Neuronal stem cell (in vitro differentiated cells): ENCODE results near the gene CKAP2L.
A peak's percentile ranks its signal among the peaks of the same experiment; 100 is the strongest.
"Not testable (repeated sequence)": the region's sequence is repeated elsewhere in the genome, so short reads cannot be mapped to it uniquely, and the experiment has no call there.

Experiments used
- DNase-seq: peaks from one replicate; pipeline ENCODE4 v3.0.0-alpha.2; 2013; ENCODE audit warnings: low spot score
- H2AFZ ChIP-seq: one replicate; pipeline ENCODE4 v1.6.1; 2013; ENCODE audit warnings: mild to moderate bottlenecking, low read length, inconsistent platforms
- H2AK5ac ChIP-seq: 2 replicates; pipeline ENCODE4 v1.6.1; 2013; ENCODE audit warnings: low read depth, mild to moderate bottlenecking, inconsistent platforms, low read length, moderate library complexity, mixed read lengths
- H2BK120ac ChIP-seq: 2 replicates; pipeline ENCODE4 v1.6.1; 2013; ENCODE audit warnings: low read depth, mild to moderate bottlenecking, inconsistent platforms, low read length, moderate library complexity, mixed read lengths
- H2BK12ac ChIP-seq: one replicate; pipeline ENCODE4 v1.6.1; 2013; ENCODE audit warnings: low read length, inconsistent platforms
- H2BK15ac ChIP-seq: 2 replicates; pipeline ENCODE4 v1.6.1; 2013; ENCODE audit warnings: mild to moderate bottlenecking, low read length, inconsistent platforms, mixed read lengths
- H2BK5ac ChIP-seq: one replicate; pipeline ENCODE4 v1.6.1; 2013; ENCODE audit warnings: inconsistent platforms, mild to moderate bottlenecking, low read length, moderate library complexity
- H3K14ac ChIP-seq: one replicate; pipeline ENCODE4 v1.6.1; 2013; ENCODE audit warnings: low read length, inconsistent platforms
- H3K18ac ChIP-seq: 2 replicates; pipeline ENCODE4 v1.6.1; 2013; ENCODE audit warnings: low read length, inconsistent platforms
- H3K23ac ChIP-seq: 2 replicates; pipeline ENCODE4 v1.6.1; 2013; ENCODE audit warnings: low read depth, mild to moderate bottlenecking, mixed read lengths, low read length, inconsistent platforms; ENCODE audit not compliant: poor library complexity
- H3K27ac ChIP-seq: replicated peaks from 3 replicates; pipeline ENCODE4 v1.5.1; 2013; ENCODE audit warnings: low read length, inconsistent platforms
- H3K27me3 ChIP-seq, 3 experiments: 2 replicates each; pipeline ENCODE4 v1.6.1; 2013; ENCODE audit warnings: low read length in 3 of 3, mild to moderate bottlenecking in 2 of 3, inconsistent platforms in 1 of 3, low read depth in 1 of 3, mixed read lengths in 1 of 3, moderate library complexity in 1 of 3; ENCODE audit not compliant: control insufficient read depth in 3 of 3, insufficient read depth in 3 of 3
- H3K36me3 ChIP-seq, 2 donors: replicated peaks in 1 of 2; 2 replicates each; pipeline ENCODE4 v1.6.1; 2013; ENCODE audit warnings: low read length in 2 of 2; ENCODE audit not compliant: control insufficient read depth in 2 of 2, insufficient read depth in 2 of 2
- H3K4ac ChIP-seq: 2 replicates; pipeline ENCODE4 v1.6.1; 2013; ENCODE audit warnings: inconsistent platforms, mild to moderate bottlenecking, low read length, moderate library complexity
- H3K4me1 ChIP-seq, 2 donors: 1 replicate in 1 of 2; 2 replicates in 1 of 2; pipeline ENCODE4 v1.6.1; 2013; ENCODE audit warnings: low read length in 2 of 2, low read depth in 1 of 2; ENCODE audit not compliant: control insufficient read depth in 2 of 2, insufficient read depth in 1 of 2
- H3K4me2 ChIP-seq: one replicate; pipeline ENCODE4 v1.6.1; 2013; ENCODE audit warnings: mild to moderate bottlenecking, low read length, inconsistent platforms; ENCODE audit not compliant: insufficient read depth, poor library complexity, severe bottlenecking
- H3K4me3 ChIP-seq, 2 donors: 2 replicates each; pipeline ENCODE4 v1.5.1; 2013; ENCODE audit warnings: low read length in 2 of 2, mild to moderate bottlenecking in 2 of 2, inconsistent platforms in 1 of 2, moderate library complexity in 1 of 2
- H3K79me1 ChIP-seq: one replicate; pipeline ENCODE4 v1.6.1; 2013; ENCODE audit warnings: low read depth, mild to moderate bottlenecking, inconsistent platforms, low read length, moderate library complexity
- H3K9ac ChIP-seq: one replicate; pipeline ENCODE4 v1.6.1; 2013; ENCODE audit warnings: mild to moderate bottlenecking, low read depth, low read length, inconsistent platforms; ENCODE audit not compliant: poor library complexity
- H3K9me3 ChIP-seq, 2 donors: replicated peaks in 1 of 2; 2 replicates each; pipeline versions ENCODE3 to v1.6.1; 2013; ENCODE audit warnings: low read length in 2 of 2, mild to moderate bottlenecking in 2 of 2, inconsistent platforms in 1 of 2, low read depth in 1 of 2, mixed read lengths in 1 of 2, moderate library complexity in 1 of 2; ENCODE audit not compliant: control insufficient read depth in 2 of 2, insufficient read depth in 1 of 2
- H4K8ac ChIP-seq: one replicate; pipeline ENCODE4 v1.6.1; 2013; ENCODE audit warnings: low read depth, mild to moderate bottlenecking, inconsistent platforms, low read length, moderate library complexity
- H4K91ac ChIP-seq: one replicate; pipeline ENCODE4 v1.6.1; 2013; ENCODE audit warnings: low read length, low read depth, mild to moderate bottlenecking, inconsistent platforms; ENCODE audit not compliant: poor library complexity
- WGBS, 2 donors: extraction: QIAGEN DNeasy Blood & Tissue Kit; methylation state at CpG; one replicate each; pipeline ENCODE4 v1.1.7; 2013; ENCODE audit warnings: missing lambda C conversion rate in 2 of 2, mixed read lengths in 1 of 2; ENCODE audit not compliant: insufficient read length in 2 of 2, insufficient replicate concordance in 1 of 2; ENCODE audit errors: extremely low coverage in 2 of 2; 5-methylcytosine and 5-hydroxymethylcytosine counted together

CKAP2L gene

DNA sequence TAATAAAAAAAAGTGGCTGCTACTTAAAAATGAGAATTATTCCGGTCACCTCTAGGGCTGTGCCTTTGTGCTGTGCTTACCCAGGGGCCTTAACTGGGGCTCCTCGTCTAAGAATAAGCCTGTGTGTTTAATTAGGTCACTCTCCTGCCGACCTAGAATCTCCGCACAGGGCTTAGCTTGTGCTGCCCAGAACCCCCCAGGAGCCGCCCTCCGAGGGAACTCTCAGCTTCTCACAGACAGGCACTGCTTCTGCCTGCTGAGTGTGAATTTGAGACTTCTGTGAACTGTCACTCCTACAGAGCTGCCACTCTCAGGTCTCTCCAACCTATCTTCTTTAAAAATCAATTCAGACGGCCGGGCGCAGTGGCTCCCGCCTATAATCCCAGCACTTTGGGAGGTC, 55.4 kb downstream of the CKAP2L start:
- H4K8ac ChIP-seq, result no peak overlapping the region

DNA sequence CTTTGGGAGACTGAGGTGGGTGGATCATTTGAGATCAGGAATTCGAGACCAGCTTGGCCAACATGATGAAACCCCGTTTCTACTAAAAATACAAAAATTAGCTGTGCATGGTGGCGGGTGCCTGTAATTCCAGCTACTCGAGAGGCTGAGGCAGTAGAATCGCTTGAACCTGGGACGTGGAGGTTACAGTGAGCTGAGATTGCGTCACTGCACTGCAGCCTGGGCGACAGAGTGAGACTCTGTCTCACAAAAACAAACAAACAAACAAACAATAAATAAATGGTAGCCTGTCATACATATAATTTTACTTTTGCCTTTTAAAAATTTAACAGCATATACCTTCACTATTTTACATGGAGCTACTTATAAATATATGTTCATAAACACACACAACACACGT, 57.5 kb downstream of the CKAP2L start:
- not testable (repeated sequence) for H2BK15ac ChIP-seq, H2BK120ac ChIP-seq, H2BK5ac ChIP-seq, H3K4me3 ChIP-seq, H2AK5ac ChIP-seq, H3K36me3 ChIP-seq, H3K9ac ChIP-seq, H3K27ac ChIP-seq, H3K9me3 ChIP-seq, H3K18ac ChIP-seq, H3K27me3 ChIP-seq, H4K91ac ChIP-seq, H3K23ac ChIP-seq, H3K4ac ChIP-seq, H2AFZ ChIP-seq, H3K79me1 ChIP-seq, H4K8ac ChIP-seq, H3K14ac ChIP-seq, H3K4me2 ChIP-seq, DNase-seq, H3K4me1 ChIP-seq, H2BK12ac ChIP-seq
- 100% methylated on average over 1 of the region's 9 CpGs; no CpG with 5 or more reads in 1 of the 2 donors for WGBS, 2 donors

More for the DNA sequence above, 55.4 kb downstream of the CKAP2L start:
- Histone ChIP-seq H2BK15ac (no peak overlapping the region), H3K18ac (no peak overlapping the region), H3K27ac (no peak overlapping the region), H3K4me3 (no peak overlapping the region), H3K36me3 (no peaks in the 10 kb centered on the region), H3K9me3 (no peaks in the 10 kb centered on the region), H3K9ac (no peak overlapping the region), H2BK120ac (no peak overlapping the region), H2AK5ac (no peak overlapping the region), H2AFZ (peak overlapping the region; percentile 60), H3K79me1 (no peaks in the 10 kb centered on the region), H3K14ac (no peak overlapping the region), H3K27me3 (peaks cover 0 to 5% (median 0%) of the 10 kb centered on the region in 3 experiments), H2BK12ac (no peak overlapping the region), H4K91ac (no peak overlapping the region), H2BK5ac (no peak overlapping the region), H3K4ac (no peak overlapping the region), H3K23ac (no peak overlapping the region), H3K4me1 (peaks cover 0 to 14% of the 10 kb centered on the region in 2 donors), H3K4me2 (no peak overlapping the region)
- no CpG with 5 or more reads among the region's 10 CpGs for WGBS, 2 donors
- DNase-seq, result no peak

DNA sequence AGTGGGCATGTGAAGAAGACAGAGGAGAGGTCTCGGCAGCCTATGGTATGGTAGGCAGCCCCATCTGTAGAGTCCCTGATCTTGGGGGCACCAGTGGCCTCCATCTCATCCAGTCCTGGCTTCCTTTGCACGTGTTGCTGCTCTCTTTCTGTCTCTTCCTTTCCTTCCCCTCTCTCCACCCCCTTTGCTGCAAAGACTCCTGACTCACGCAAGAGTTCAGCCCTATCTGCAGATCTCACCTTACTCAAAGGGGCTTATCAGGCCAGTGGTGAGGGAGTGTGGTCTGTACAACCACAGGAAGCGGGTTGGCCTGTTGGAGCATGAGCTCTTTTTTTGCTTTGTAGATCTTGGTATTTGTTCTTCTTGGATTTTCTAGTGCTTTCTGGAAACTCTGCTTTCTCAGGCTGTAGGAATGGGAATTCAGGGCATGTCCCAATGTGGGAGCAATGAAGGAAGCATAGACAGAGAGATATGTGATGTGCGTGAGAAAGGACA, 58.2 kb downstream of the CKAP2L start:
- H3K4me1 ChIP-seq, result no peaks in the 10 kb centered on the region
- no peak overlapping the region for H2BK15ac ChIP-seq
- H2BK120ac ChIP-seq, result no peak overlapping the region
- no peak overlapping the region for H3K9ac ChIP-seq
- H3K27ac ChIP-seq, result no peak overlapping the region
- H2BK5ac ChIP-seq, result no peak overlapping the region
- no peaks in the 10 kb centered on the region for H3K79me1 ChIP-seq
- no peak overlapping the region for H2AFZ ChIP-seq
- H3K9me3 ChIP-seq, result no peaks in the 10 kb centered on the region
- no peak overlapping the region for H2AK5ac ChIP-seq
- WGBS, 2 donors, result no CpG with 5 or more reads among the region's 5 CpGs
- H3K4me2 ChIP-seq, result no peak overlapping the region
- H3K4me3 ChIP-seq, result no peak overlapping the region
- no peak for DNase-seq
- no peak overlapping the region for H4K8ac ChIP-seq
- no peak overlapping the region for H3K14ac ChIP-seq
- H3K18ac ChIP-seq, result no peak overlapping the region
- H4K91ac ChIP-seq, result no peak overlapping the region
- no peaks in the 10 kb centered on the region for H3K36me3 ChIP-seq
- H3K27me3 ChIP-seq, result peaks cover 0 to 5% (median 0%) of the 10 kb centered on the region in 3 experiments
- H2BK12ac ChIP-seq, result no peak overlapping the region
- no peak overlapping the region for H3K4ac ChIP-seq
- H3K23ac ChIP-seq, result no peak overlapping the region

DNA sequence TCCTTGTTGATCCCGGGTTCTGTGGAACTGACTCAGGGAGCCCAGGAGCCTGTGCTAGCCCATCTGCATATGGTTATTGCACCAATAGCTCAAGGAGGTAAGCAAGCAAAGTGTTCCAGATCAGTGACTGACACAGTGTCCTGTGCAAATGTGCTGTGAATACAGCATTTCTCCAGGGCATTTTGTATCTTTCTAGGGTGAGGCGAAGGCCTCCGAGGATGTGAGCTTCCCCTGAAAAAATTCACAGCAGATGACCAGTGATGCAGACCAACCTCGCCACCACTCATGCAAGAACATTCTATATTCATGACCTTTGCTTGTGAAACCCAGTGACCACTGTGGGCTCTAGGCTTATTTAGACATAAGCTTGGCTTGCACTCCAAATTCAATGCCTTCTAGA, 58.8 kb downstream of the CKAP2L start:
- H2BK15ac ChIP-seq, result no peak overlapping the region
- WGBS, 2 donors, result no CpG with 5 or more reads among the region's 4 CpGs
- H2AFZ ChIP-seq, result no peak overlapping the region
- H3K9me3 ChIP-seq, result no peaks in the 10 kb centered on the region
- H3K4ac ChIP-seq, result no peak overlapping the region
- H3K36me3 ChIP-seq, result no peaks in the 10 kb centered on the region
- H3K4me1 ChIP-seq, result no peaks in the 10 kb centered on the region
- no peak overlapping the region for H3K4me2 ChIP-seq
- H3K18ac ChIP-seq, result no peak overlapping the region
- no peak overlapping the region for H3K9ac ChIP-seq
- H4K8ac ChIP-seq, result no peak overlapping the region
- no peak overlapping the region for H3K14ac ChIP-seq
- H3K79me1 ChIP-seq, result no peaks in the 10 kb centered on the region
- DNase-seq, result no peak
- no peak overlapping the region for H3K27ac ChIP-seq
- H3K4me3 ChIP-seq, result no peak overlapping the region
- H2AK5ac ChIP-seq, result no peak overlapping the region
- no peak overlapping the region for H2BK5ac ChIP-seq
- H4K91ac ChIP-seq, result no peak overlapping the region
- H2BK12ac ChIP-seq, result no peak overlapping the region
- no peak overlapping the region for H3K23ac ChIP-seq
- H2BK120ac ChIP-seq, result no peak overlapping the region
- peaks cover 0 to 11% (median 0%) of the 10 kb centered on the region in 3 experiments for H3K27me3 ChIP-seq
